ENCODE data around the gene GPR87.

The GPR87 gene

GRCh38 chr3:151330899-151331298 is 14.3 kb upstream of the GPR87 start:
- ChIA-PET CTCF (interaction anchor here (1.0 kb wide), 1 partner anchor 103 kb away, joined by 3 read pairs; no protein-coding TSS in a partner anchor), POLR2A (no interaction called here)
- no peak for DNase-seq (ENCODE audit: extremely low spot score)
- no peak for TF ChIP-seq LEF1 (IDR thresholded peaks at IDR 0.05; ENCODE audit: borderline replicate concordance)
- no peak for TF ChIP-seq CTBP1 (IDR thresholded peaks at IDR 0.05; ENCODE audit: borderline replicate concordance)
- TF ChIP-seq HDGF (IDR thresholded peaks at IDR 0.05; ENCODE audit: borderline replicate concordance): no peak
- no peak for TF ChIP-seq SUZ12 (IDR thresholded peaks at IDR 0.05)
- no peak for TF ChIP-seq BHLHE40 (IDR thresholded peaks at IDR 0.05; ENCODE audit: borderline replicate concordance)
- TF ChIP-seq FOXM1 (IDR thresholded peaks at IDR 0.05; ENCODE audit: borderline replicate concordance): no peak
- no peak for TF ChIP-seq ELF4 (IDR thresholded peaks at IDR 0.05)
- TF ChIP-seq FOXA1 (IDR thresholded peaks at IDR 0.05): no peak
- no peak for TF ChIP-seq ZNF384 (IDR thresholded peaks at IDR 0.05)
- TF ChIP-seq SP1 (IDR thresholded peaks at IDR 0.05): no peak
- TF ChIP-seq FOXK2 (IDR thresholded peaks at IDR 0.05): no peak
- TF ChIP-seq, protein P1, sequence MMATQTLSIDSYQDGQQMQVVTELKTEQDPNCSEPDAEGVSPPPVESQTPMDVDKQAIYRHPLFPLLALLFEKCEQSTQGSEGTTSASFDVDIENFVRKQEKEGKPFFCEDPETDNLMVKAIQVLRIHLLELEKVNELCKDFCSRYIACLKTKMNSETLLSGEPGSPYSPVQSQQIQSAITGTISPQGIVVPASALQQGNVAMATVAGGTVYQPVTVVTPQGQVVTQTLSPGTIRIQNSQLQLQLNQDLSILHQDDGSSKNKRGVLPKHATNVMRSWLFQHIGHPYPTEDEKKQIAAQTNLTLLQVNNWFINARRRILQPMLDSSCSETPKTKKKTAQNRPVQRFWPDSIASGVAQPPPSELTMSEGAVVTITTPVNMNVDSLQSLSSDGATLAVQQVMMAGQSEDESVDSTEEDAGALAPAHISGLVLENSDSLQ (IDR thresholded peaks at IDR 0.05): no peak
- no peak for TF ChIP-seq TARDBP (IDR thresholded peaks at IDR 0.05)
- TF ChIP-seq NFRKB (IDR thresholded peaks at IDR 0.05): no peak
- no peak for TF ChIP-seq ARNT (IDR thresholded peaks at IDR 0.05)
- no peak for TF ChIP-seq L3MBTL2 (conservative IDR thresholded peaks at IDR 0.05)

DNA sequence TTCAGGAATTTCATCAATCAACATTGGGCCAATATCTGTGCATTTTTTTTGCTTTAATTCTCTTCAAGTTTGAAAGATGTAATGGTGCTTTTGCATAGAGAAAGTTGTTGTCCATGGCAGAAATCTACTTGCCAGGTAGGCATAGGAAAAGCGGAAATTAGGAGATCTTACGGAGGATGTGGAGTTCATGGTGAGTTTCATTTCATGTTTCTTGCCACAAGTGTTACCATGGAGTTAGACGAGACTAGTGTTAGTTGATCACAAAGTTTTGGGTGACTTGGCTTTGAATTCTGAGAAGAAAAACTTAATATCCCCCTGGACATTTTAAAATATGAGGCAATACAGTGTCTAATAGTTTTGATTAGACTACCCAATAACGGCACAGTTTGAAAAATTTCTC is 13.8 kb upstream of the GPR87 start:
- ChIA-PET POLR2A (no interaction called here), CTCF (no interaction called here)
- TF ChIP-seq L3MBTL2 (conservative IDR thresholded peaks at IDR 0.05) (no peak), TARDBP (IDR thresholded peaks at IDR 0.05) (no peak), ARNT (IDR thresholded peaks at IDR 0.05) (no peak), ZNF384 (IDR thresholded peaks at IDR 0.05) (no peak), FOXK2 (IDR thresholded peaks at IDR 0.05) (no peak)
- DNase-seq (ENCODE audit: extremely low spot score): no peak

DNA sequence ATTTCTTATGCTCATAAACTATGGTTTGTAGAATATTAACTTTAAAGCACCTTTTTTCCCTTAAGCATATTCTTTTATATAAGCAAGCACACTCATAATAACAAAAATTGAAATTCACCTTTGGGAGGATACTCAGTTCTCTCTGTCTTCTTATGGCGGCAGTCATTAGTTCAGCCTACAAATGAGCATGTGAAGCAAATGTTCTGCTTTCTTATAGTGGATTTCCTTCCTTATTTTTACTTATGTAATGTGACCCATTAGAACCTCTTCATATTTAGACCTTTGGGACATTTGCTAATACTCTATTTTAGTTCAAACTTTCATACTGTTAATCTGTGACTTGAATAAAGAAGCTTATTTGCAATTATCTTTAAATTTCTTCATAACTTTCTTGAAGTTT is 12.7 kb upstream of the GPR87 start, which contains the start of gene P2RY13:
Gene P2RY13, minus strand, starts transcription at position 187 of the 400 bp plus-strand sequence. Its CDS starts 21 bp downstream, at position 166.
- DNase-seq (ENCODE audit: extremely low spot score): no peak
- CTCF ChIA-PET: no interaction called here
- TF ChIP-seq ELF4 (IDR thresholded peaks at IDR 0.05) (no peak), SUZ12 (IDR thresholded peaks at IDR 0.05) (no peak), ARNT (IDR thresholded peaks at IDR 0.05) (no peak), L3MBTL2 (conservative IDR thresholded peaks at IDR 0.05) (no peak), BHLHE40 (IDR thresholded peaks at IDR 0.05; ENCODE audit: borderline replicate concordance) (no peak), SP1 (IDR thresholded peaks at IDR 0.05) (no peak), TARDBP (IDR thresholded peaks at IDR 0.05) (no peak)
- POLR2A ChIA-PET: no interaction called here

GRCh38 chr3:151328298-151328995 is 11.8 kb upstream of the GPR87 start:
- TF ChIP-seq TARDBP (IDR thresholded peaks at IDR 0.05) (no peak), LEF1 (IDR thresholded peaks at IDR 0.05; ENCODE audit: borderline replicate concordance) (no peak), HDGF (IDR thresholded peaks at IDR 0.05; ENCODE audit: borderline replicate concordance) (no peak), NFRKB (IDR thresholded peaks at IDR 0.05) (no peak), L3MBTL2 (conservative IDR thresholded peaks at IDR 0.05) (no peak), BHLHE40 (IDR thresholded peaks at IDR 0.05; ENCODE audit: borderline replicate concordance) (no peak)
- TF ChIP-seq, protein P1 (IDR thresholded peaks at IDR 0.05): no peak
- ChIA-PET CTCF (no interaction called here), POLR2A (no interaction called here)
- DNase-seq (ENCODE audit: extremely low spot score): no peak

- POLR2A ChIA-PET: no interaction called here
Observed at GRCh38 chr3:151327571-151328198, 11.1 kb upstream of the GPR87 start.

DNA sequence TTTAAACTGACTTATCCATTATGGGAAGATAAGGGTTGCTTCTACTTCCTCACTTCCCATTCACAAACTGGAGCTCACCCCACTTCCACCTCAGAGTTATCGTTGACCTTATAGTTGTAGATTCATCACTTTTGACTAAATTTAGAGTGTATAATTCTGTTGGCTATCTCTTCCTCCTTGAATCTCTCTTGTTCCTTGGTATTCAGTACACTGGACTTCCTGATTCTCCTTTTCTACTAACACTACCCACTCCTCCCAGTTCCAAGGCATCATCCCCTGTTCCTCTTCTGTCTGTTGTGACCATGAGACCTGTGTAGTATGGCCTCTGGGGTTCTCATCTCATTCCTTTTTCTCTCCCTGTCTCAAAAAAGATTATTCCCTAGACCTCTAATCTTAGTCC is 5.9 kb upstream of the GPR87 start:
- TF ChIP-seq, protein P1 (IDR thresholded peaks at IDR 0.05): no peak
- TF ChIP-seq HDGF (IDR thresholded peaks at IDR 0.05; ENCODE audit: borderline replicate concordance): no peak
- TF ChIP-seq SUZ12 (IDR thresholded peaks at IDR 0.05): no peak
- TF ChIP-seq FOXM1 (IDR thresholded peaks at IDR 0.05; ENCODE audit: borderline replicate concordance): no peak
- TF ChIP-seq CTBP1 (IDR thresholded peaks at IDR 0.05; ENCODE audit: borderline replicate concordance): no peak
- TF ChIP-seq ARNT (IDR thresholded peaks at IDR 0.05): no peak
- no peak for DNase-seq (ENCODE audit: extremely low spot score)
- POLR2A ChIA-PET: no interaction called here
- CTCF ChIA-PET: no interaction called here

More at GRCh38 chr3:151327571-151328198, 11.1 kb upstream of the GPR87 start:
- CTCF ChIA-PET: interaction anchor here (0.6 to 0.7 kb wide), 3 partner anchors 70 to 514 kb away, joined by 4 to 5 read pairs (median 5); no protein-coding TSS in a partner anchor
- peak; percentile 20 for DNase-seq (ENCODE audit: extremely low spot score)
- TF ChIP-seq ZNF384 (IDR thresholded peaks at IDR 0.05) (peak; percentile 97), FOXM1 (IDR thresholded peaks at IDR 0.05; ENCODE audit: borderline replicate concordance) (no peak)

GRCh38 chr3:151321526-151321925 is 4.9 kb upstream of the GPR87 start:
- ChIA-PET CTCF (no interaction called here), POLR2A (no interaction called here)
- TF ChIP-seq FOXK2 (IDR thresholded peaks at IDR 0.05) (no peak), NFRKB (IDR thresholded peaks at IDR 0.05) (no peak), HDGF (IDR thresholded peaks at IDR 0.05; ENCODE audit: borderline replicate concordance) (no peak)
- no peak for DNase-seq (ENCODE audit: extremely low spot score)
